ENCODE measurements around the gene COX7A2L.

- TF ChIP-seq, protein P1, sequence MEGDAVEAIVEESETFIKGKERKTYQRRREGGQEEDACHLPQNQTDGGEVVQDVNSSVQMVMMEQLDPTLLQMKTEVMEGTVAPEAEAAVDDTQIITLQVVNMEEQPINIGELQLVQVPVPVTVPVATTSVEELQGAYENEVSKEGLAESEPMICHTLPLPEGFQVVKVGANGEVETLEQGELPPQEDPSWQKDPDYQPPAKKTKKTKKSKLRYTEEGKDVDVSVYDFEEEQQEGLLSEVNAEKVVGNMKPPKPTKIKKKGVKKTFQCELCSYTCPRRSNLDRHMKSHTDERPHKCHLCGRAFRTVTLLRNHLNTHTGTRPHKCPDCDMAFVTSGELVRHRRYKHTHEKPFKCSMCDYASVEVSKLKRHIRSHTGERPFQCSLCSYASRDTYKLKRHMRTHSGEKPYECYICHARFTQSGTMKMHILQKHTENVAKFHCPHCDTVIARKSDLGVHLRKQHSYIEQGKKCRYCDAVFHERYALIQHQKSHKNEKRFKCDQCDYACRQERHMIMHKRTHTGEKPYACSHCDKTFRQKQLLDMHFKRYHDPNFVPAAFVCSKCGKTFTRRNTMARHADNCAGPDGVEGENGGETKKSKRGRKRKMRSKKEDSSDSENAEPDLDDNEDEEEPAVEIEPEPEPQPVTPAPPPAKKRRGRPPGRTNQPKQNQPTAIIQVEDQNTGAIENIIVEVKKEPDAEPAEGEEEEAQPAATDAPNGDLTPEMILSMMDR (IDR thresholded peaks at IDR 0.05; ENCODE audit: low read length): no peak
- TF ChIP-seq EZH2 (IDR thresholded peaks at IDR 0.05; ENCODE audit: borderline replicate concordance, low read length): no peak
These were observed 60.5 kb downstream of the COX7A2L start for GRCh38 chr2:42300527-42300926.
